Activated CD4-positive, alpha-beta T cell treated with anti-CD3 and anti-CD28 coated beads for 36 hours (primary cell): ENCODE data around the gene WDCP. TPM values are rescaled to one million over a fixed set of nuclear protein-coding genes. Genes with fewer than 3 reads are reported as not detected.

Experiments
- ATAC-seq: fragments of 200-7000 bp; cut with Tn5 transposase; one replicate; pipeline ENCODE4 v1.10.0; 2021; ENCODE audit warnings: mild to moderate bottlenecking, moderate library complexity
- CTCF ChIA-PET: fragments of 350-600 bp; sonication (Branson Sonifier 250); formaldehyde crosslinking; loops from one replicate; lab custom pipeline; 2021; ENCODE audit warnings: antibody characterized with exemption; lab: Charles Lee
- POLR2A ChIA-PET: fragments of 350-600 bp; sonication (Branson Sonifier 250); formaldehyde crosslinking; loops from one replicate; lab custom pipeline; 2021; ENCODE audit warnings: antibody characterized with exemption, inconsistent platforms; lab: Charles Lee
- DNase-seq: peaks from one replicate; pipeline ENCODE4 v3.0.0-alpha.2; 2020
- H3K27ac Mint-ChIP-seq: one replicate; pipeline ENCODE4 v1.8.0; 2021; ENCODE audit warnings: mixed read lengths
- H3K27me3 Mint-ChIP-seq: one replicate; pipeline ENCODE4 v1.8.0; 2021; ENCODE audit warnings: mixed read lengths
- H3K36me3 Mint-ChIP-seq: one replicate; pipeline ENCODE4 v1.8.0; 2021; ENCODE audit warnings: low read depth, mixed read lengths
- H3K4me1 Mint-ChIP-seq: one replicate; pipeline ENCODE4 v1.8.0; 2021; ENCODE audit warnings: mixed read lengths
- H3K4me3 Mint-ChIP-seq: one replicate; pipeline ENCODE4 v1.8.0; 2021; ENCODE audit warnings: mild to moderate bottlenecking, moderate library complexity, mixed read lengths
- H3K9me3 Mint-ChIP-seq: one replicate; pipeline ENCODE4 v1.8.0; 2021; ENCODE audit warnings: low read depth, mixed read lengths
- intact Hi-C, 2 experiments: fragments of 100-400 bp; cut with DNase I in 1 of 2; cut with micrococcal nuclease in 1 of 2; formaldehyde crosslinking; loops; one replicate each; pipeline versions ENCODE4 v1.14.2 to v1.15.1; 2022 to 2024; cut with DNase I, micrococcal nuclease
- total RNA-seq, 2 experiments: library from RNA; stranded (reverse); gene quantifications; one replicate each; pipeline ENCODE4 v1.2.3, GENCODE V29; 2021

Gene WDCP
- total RNA-seq, 2 experiments from 2014 or later, result 13.2 to 21.5 TPM

DNA sequence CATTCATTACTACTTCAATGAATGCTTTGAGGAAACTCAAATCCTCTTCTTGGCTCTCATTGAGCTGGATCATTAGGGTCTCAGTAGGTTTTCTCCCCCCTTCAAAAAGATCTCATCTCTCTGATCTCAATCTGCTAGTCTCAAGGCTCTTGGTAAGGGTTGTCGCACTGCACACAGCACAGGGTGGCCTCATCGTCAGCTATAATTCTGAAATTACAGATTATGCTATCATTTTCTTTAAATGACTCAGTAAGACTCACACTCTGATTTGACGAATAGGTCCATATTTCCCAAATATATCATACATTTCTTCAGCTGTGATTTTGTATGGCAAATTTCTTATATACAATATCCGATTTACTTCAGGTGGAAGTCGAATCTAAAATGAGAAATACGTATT lies 26.6 kb upstream of the WDCP start:
- Mint-ChIP-seq H3K36me3 (peaks cover 19% of the 10 kb centered on the region), H3K9me3 (no peaks in the 10 kb centered on the region), H3K4me3 (no peak overlapping the region), H3K4me1 (peaks cover 43% of the 10 kb centered on the region), H3K27me3 (no peaks in the 10 kb centered on the region), H3K27ac (peak overlapping the region; percentile 82)
- POLR2A ChIA-PET, result interaction anchor here (0.8 to 1.2 kb wide), 2 partner anchors 12 to 146 kb away, joined by 3 to 7 read pairs; partner anchors contain the start of gene ATAD2B
- DNase-seq, result peak; percentile 39
- CTCF ChIA-PET, result interaction anchor here (0.8 to 3.5 kb wide), 7 partner anchors 10 to 250 kb away, joined by 3 to 21 read pairs (median 3); partner anchors contain the start of genes ATAD2B, TP53I3 and WDCP
- intact Hi-C loops, result loop anchor here in 1 of 2 experiments (10.0 kb wide), 1 partner anchor 689 kb away; the partner anchor contains the start of gene KLHL29
- ATAC-seq, result no peak

DNA sequence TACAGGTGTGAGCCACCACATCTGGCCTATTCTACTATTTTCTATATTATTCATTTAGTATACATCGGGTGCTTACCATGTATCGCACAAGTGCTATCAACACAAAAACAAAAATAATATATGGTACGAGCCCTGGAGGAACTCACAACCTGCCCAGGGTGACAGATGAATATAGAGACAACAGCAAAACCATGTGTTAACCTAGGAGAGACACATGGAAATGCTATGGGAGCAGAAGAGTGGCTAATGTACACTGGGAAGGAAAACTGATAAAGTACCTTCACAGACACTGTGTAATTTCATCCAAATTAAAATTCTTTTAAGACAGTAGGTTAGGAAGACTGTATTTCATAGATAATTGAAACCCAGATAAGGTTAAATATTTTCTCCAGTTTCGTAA lies 25.1 kb upstream of the WDCP start:
- Mint-ChIP-seq H3K4me1 (peaks cover 34% of the 10 kb centered on the region), H3K4me3 (no peak overlapping the region), H3K27me3 (no peaks in the 10 kb centered on the region), H3K27ac (no peak overlapping the region), H3K9me3 (no peaks in the 10 kb centered on the region), H3K36me3 (peaks cover 19% of the 10 kb centered on the region)
- DNase-seq, result no peak
- ChIA-PET CTCF (interaction anchor here (1.0 to 3.5 kb wide), 3 partner anchors 10 to 146 kb away, joined by 3 to 21 read pairs (median 11); partner anchors contain the start of genes ATAD2B and TP53I3), POLR2A (no interaction called here)
- intact Hi-C loops, result loop anchor here in 1 of 2 experiments (10.0 kb wide), 1 partner anchor 687 kb away; the partner anchor contains the start of gene KLHL29
- no peak for ATAC-seq

DNA sequence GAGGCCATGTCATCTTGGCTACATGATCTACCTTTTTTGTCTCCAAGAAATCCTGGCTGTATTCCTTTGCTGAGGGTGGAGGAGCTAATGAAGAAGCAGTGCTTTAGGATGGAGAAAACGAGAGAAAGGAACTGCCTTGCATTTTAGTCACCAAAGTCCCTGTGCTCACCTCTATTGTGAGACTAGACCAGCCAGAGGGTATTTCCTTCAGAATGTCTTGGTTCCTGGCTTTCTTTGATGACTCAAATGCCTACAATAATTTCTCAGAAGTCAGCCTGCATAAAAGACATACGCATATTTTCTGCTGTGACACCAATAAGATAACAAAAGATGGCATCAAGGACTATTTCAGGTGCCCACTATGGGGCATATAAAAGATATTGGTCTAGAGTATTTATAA lies 18.1 kb upstream of the WDCP start:
- no peak overlapping the region for H3K27ac Mint-ChIP-seq
- peaks cover 9% of the 10 kb centered on the region for H3K4me1 Mint-ChIP-seq
- POLR2A ChIA-PET, result no interaction called here
- no peak overlapping the region for H3K4me3 Mint-ChIP-seq
- H3K9me3 Mint-ChIP-seq, result no peaks in the 10 kb centered on the region
- DNase-seq, result no peak
- CTCF ChIA-PET, result interaction anchor here (0.6 kb wide), 1 partner anchor 25 kb away, joined by 3 read pairs; no protein-coding TSS in a partner anchor
- no peaks in the 10 kb centered on the region for H3K27me3 Mint-ChIP-seq
- intact Hi-C loops, result no loop called here
- peak; percentile 70 for ATAC-seq
- peaks cover 3% of the 10 kb centered on the region for H3K36me3 Mint-ChIP-seq

DNA sequence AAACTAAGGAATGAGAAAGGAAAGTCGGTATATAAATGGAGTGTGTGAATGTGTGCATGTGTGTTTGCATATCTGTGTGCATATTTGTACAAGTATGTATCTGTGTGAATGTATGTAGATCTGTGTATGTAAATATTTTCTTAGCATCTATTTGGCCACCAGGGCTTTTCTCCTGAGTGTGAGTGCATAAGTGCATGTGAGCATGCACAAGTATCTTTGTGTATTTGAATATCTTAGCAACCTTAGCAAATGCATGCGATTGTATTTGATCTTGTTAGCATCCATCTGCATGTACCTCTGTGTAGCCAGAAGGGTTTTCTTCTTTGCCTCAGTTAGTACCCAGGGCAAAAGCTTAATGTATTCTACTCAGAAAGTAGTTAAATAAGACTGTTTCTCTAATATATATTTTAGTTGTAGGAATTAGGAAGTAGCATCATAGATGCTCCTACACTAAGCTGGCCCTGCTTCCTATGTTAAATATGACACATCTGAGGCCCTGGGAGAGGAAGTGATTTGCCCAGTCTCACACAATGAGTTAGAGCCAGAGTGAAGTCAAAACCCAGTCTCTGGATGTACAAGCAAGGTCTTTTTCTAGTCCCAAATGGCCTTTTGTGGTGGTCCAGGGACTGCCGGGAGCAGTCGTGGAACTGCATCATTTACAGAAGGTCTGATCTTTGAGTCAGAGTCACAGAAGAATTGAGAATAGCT lies 11.5 kb upstream of the WDCP start:
- no peaks in the 10 kb centered on the region for H3K9me3 Mint-ChIP-seq
- H3K27me3 Mint-ChIP-seq, result peaks cover 2% of the 10 kb centered on the region
- no peaks in the 10 kb centered on the region for H3K36me3 Mint-ChIP-seq
- ChIA-PET POLR2A (interaction anchor here (0.6 kb wide), 1 partner anchor 16 kb away, joined by 4 read pairs; no protein-coding TSS in a partner anchor), CTCF (interaction anchor here (2.0 kb wide), 1 partner anchor 131 kb away, joined by 4 read pairs; no protein-coding TSS in a partner anchor)
- H3K4me1 Mint-ChIP-seq, result peaks cover 2% of the 10 kb centered on the region
- H3K4me3 Mint-ChIP-seq, result no peak overlapping the region
- DNase-seq (no peak), ATAC-seq (no peak)
- H3K27ac Mint-ChIP-seq, result no peak overlapping the region
- intact Hi-C loops, result no loop called here

DNA sequence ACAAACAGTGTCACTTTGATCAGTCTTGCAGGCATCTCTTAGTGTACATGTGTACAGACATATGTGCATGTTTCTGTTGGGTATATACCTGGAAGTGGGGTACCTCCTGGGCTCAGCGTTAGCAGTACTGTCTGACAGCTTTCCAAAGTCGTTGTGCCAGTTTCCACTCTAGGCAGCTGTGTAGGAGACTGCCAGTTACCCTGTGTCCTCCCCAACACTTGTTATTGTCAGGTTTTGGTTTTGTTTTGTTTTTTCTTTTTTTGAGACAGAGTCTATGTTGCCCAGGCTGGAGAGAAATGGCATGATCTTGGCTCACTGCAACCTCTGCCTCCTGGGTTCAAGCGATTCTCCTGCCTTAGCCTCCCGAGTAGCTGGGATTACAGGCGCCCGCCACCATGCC lies 8.6 kb upstream of the WDCP start:
- ChIA-PET POLR2A (interaction anchor here (0.6 kb wide), 1 partner anchor 127 kb away, joined by 3 read pairs; no protein-coding TSS in a partner anchor), CTCF (no interaction called here)
- H3K9me3 Mint-ChIP-seq, result no peaks in the 10 kb centered on the region
- H3K4me1 Mint-ChIP-seq, result peaks cover 2% of the 10 kb centered on the region
- no peak for DNase-seq
- intact Hi-C loops, result no loop called here
- peaks cover 2% of the 10 kb centered on the region for H3K27me3 Mint-ChIP-seq
- no peak for ATAC-seq
- no peak overlapping the region for H3K4me3 Mint-ChIP-seq
- no peaks in the 10 kb centered on the region for H3K36me3 Mint-ChIP-seq
- no peak overlapping the region for H3K27ac Mint-ChIP-seq

DNA sequence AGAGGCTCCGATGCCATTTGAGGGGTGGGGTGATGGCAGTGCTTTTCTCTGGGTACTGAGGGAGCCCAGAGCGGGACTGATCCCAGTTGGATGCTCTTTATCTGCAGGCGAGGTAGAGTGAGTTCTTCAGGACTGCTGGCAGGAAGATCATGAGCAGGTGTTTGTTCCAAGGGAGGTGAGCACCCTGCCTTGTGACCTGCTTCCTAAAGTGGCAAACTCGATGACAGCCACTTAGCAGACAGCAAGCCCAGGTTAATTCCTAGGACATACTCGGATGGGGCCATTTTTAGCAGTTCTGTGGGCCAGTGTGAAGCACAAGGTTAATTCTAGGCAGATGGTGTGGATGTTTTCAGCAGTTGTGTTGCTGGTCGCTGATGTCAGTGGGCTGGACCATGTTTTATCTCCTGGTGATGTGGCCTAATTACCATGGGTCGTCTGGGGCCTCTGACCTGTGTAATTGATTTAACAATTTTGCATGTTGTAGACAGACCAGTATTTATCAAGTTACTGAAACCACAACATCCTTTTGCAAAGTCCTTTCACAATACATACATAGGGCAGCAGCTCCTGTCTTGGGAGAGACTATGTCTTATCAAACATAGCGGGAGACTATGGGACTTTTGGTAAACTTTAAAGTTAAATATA lies 7.3 kb upstream of the WDCP start:
- ATAC-seq (no peak), DNase-seq (no peak)
- no peaks in the 10 kb centered on the region for H3K36me3 Mint-ChIP-seq
- ChIA-PET POLR2A (no interaction called here), CTCF (interaction anchor here (0.7 to 1.2 kb wide), 2 partner anchors 19 to 30 kb away, joined by 3 read pairs; partner anchors contain the start of gene TP53I3)
- H3K27ac Mint-ChIP-seq, result no peak overlapping the region
- H3K27me3 Mint-ChIP-seq, result peaks cover 2% of the 10 kb centered on the region
- H3K4me3 Mint-ChIP-seq, result no peak overlapping the region
- H3K4me1 Mint-ChIP-seq, result no peaks in the 10 kb centered on the region
- no peaks in the 10 kb centered on the region for H3K9me3 Mint-ChIP-seq
- intact Hi-C loops, result no loop called here

DNA sequence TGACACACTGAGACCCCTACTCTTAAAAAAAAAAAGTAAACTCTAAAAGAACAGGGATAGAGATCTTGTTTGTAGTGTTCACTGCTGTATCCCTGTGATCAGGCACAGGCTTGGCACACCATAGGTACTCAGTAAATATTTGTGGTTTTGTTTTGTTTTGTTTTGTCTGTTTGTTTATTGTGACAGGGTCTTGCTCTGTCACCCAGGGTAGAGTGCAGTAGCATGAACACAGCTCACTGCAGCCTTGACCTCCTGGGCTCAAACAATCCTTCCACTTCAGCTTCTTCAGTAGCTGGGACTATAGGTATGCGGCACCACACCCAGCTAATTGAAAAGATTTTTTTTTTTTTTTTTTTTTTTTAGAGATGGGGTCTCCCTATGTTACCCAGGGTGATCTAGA lies 5.8 kb upstream of the WDCP start:
- intact Hi-C loops, result no loop called here
- no peak for DNase-seq
- ChIA-PET CTCF (interaction anchor here (0.6 to 1.9 kb wide), 2 partner anchors 23 to 499 kb away, joined by 3 to 8 read pairs; partner anchors contain the start of gene SF3B6), POLR2A (no interaction called here)
- H3K4me3 Mint-ChIP-seq, result no peak overlapping the region
- H3K27ac Mint-ChIP-seq, result no peak overlapping the region
- ATAC-seq, result no peak
- H3K36me3 Mint-ChIP-seq, result no peaks in the 10 kb centered on the region
- H3K9me3 Mint-ChIP-seq, result no peaks in the 10 kb centered on the region
- peaks cover 4% of the 10 kb centered on the region for H3K27me3 Mint-ChIP-seq
- peaks cover 3% of the 10 kb centered on the region for H3K4me1 Mint-ChIP-seq

DNA sequence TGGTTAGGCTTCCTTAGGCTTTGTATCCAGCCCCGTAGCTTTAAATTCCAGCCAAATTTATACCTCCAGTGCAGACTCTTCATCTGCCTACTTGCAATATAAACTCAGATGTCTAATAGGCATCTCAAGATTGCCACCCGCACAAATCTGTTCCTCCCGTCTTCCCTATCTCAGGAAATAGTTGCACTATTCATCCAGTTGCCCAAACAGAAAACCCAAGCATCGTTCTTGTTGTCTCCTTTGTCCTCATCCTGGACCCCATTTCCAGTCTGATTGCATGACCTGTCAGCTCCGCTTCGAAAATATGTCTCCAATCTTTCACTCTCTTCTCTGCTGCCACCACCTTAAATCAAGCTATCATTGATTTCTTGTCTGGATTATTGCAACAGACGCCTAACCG lies 4.6 kb upstream of the WDCP start:
- no peak for DNase-seq
- Mint-ChIP-seq H3K27ac (no peak overlapping the region), H3K27me3 (peaks cover 7% of the 10 kb centered on the region), H3K9me3 (no peaks in the 10 kb centered on the region), H3K4me1 (peaks cover 9% of the 10 kb centered on the region), H3K4me3 (no peak overlapping the region), H3K36me3 (no peaks in the 10 kb centered on the region)
- CTCF ChIA-PET, result interaction anchor here (1.1 to 2.6 kb wide), 5 partner anchors 8 to 124 kb away, joined by 3 to 9 read pairs (median 4); partner anchors contain the start of gene SF3B6
- ATAC-seq, result no peak
- POLR2A ChIA-PET, result interaction anchor here (0.6 to 0.7 kb wide), 2 partner anchors 87 to 127 kb away, joined by 3 read pairs; no protein-coding TSS in a partner anchor
- intact Hi-C loops, result no loop called here

DNA sequence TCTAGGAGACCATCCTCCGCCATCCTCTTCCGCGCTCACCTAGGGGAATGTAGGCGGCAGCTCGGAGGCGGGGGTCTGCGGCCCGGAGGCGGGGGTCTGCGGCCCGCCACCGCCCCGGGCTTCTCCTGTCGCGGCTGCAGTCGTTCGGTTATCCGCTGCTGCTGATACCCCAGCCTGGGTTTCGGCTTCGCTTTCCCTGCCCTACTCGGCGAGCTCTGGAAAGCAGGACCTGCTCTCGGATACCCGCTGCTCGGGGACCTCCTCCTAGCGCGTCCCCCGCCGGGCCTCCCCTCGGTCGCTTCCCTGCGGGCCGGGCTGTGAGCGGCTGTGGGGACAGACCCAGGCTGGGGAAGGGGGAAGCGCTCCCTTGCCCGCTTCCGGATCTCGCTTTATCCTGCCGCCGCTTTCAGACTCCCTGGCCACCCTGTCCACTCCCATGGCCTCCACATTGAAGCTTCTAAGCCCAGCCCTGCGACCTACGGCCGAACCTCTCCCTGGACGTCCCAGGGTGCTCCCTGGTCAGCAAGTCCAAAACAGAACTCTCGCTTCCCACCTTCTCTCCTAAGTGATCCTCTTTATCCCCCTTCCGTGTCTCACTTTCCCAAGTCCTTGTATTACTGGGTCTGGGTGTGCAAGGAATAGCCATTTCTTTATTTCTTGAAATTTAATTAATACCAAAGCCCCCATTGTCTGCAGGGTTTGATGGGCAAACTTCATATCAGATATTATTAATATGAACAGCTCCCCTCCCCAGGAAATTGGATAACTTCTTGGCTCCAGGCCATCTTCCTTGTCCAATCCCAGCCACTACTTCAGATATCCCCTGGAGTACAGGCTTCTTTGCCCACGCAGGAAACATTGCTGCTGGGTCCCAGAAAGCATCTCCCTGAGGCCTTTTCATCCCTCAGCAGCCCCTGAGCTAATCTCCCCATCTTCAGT lies 3.1 kb upstream of the WDCP start:
- H3K4me3 Mint-ChIP-seq, result no peak overlapping the region
- no peak for ATAC-seq
- no peaks in the 10 kb centered on the region for H3K9me3 Mint-ChIP-seq
- CTCF ChIA-PET, result interaction anchor here (0.6 to 2.7 kb wide), 7 partner anchors 9 to 123 kb away, joined by 3 to 18 read pairs (median 4); partner anchors contain the start of gene TP53I3
- DNase-seq, result peak; percentile 36
- H3K27ac Mint-ChIP-seq, result no peak overlapping the region
- H3K27me3 Mint-ChIP-seq, result peaks cover 7% of the 10 kb centered on the region
- H3K36me3 Mint-ChIP-seq, result no peaks in the 10 kb centered on the region
- intact Hi-C loops, result no loop called here
- POLR2A ChIA-PET, result interaction anchor here (0.8 to 1.1 kb wide), 3 partner anchors 26 to 123 kb away, joined by 3 to 6 read pairs (median 5); partner anchors contain the start of genes ATAD2B and SF3B6
- peaks cover 20% of the 10 kb centered on the region for H3K4me1 Mint-ChIP-seq

DNA sequence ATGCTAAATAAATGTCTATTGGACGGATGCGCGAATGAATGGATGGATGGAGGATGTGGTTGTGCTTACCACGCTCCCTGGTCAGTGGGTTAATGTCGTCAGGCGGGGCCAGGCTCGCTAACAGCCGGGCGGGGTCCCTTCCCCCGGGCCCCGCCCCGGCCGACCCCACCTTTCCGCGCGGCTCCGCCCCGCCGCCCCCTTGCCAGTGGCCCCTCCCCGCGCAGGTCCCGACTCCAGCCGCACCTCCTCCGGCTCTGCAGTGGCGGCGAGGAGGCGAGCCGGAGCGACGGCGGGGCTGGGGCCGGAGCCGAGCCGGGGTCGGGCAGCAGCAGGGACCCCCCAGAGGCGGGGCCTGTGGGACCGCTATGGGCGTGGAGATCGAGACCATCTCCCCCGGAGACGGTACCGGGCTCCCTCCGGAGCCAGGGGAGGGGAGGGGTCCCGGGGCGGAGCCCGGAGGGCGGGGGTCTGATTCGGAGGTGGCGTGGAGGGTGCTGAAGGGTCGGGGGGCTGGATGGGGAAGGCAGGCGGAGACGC lies 2.4 kb upstream of the WDCP start, which contains the start of gene FKBP1B:
Gene FKBP1B (plus strand): TSS at position 257 of the 537 bp plus-strand sequence. CDS start 109 bp downstream, at position 366.
- Mint-ChIP-seq H3K27ac (no peak within 1 kb of the TSS), H3K4me3 (no peak within 1 kb of the TSS), H3K4me1 (peaks cover 25% of the 10 kb centered on the region), H3K36me3 (no peaks in the 10 kb centered on the region), H3K9me3 (no peaks in the 10 kb centered on the region), H3K27me3 (peaks cover 7% of the 10 kb centered on the region)
- ChIA-PET CTCF (interaction anchor here (1.0 to 2.7 kb wide), 3 partner anchors 11 to 35 kb away, joined by 4 to 18 read pairs (median 4); partner anchors contain the start of gene TP53I3), POLR2A (interaction anchor here (1.0 kb wide), 1 partner anchor 30 kb away, joined by 5 read pairs; no protein-coding TSS in a partner anchor)
- intact Hi-C loops, result loop anchor here in 1 of 2 experiments (5.0 kb wide), 1 partner anchor 107 kb away; the partner anchor contains the start of gene UBXN2A
- DNase-seq (peak; percentile 76), ATAC-seq (peak; percentile 15)
